Left ventricle myocardium inferior (tissue), 1 donor: ENCODE results near the gene TMEM200A. TPM values are rescaled to one million over a fixed set of nuclear protein-coding genes. Genes with fewer than 3 reads are reported as not detected.
A peak's percentile ranks its signal among the peaks of the same experiment; 100 is the strongest.

Source experiments
- DNase-seq: peaks from one replicate; pipeline ENCODE4 v3.0.0-alpha.2; 2020
- H3K27ac ChIP-seq: fragments of 200-600 bp; replicated peaks from 2 replicates; pipeline ENCODE4 v1.8.0; 2021
- H3K27me3 ChIP-seq: fragments of 200-600 bp; 2 replicates; pipeline ENCODE4 v1.8.0; 2021; ENCODE audit warnings: low read depth
- H3K36me3 ChIP-seq: fragments of 200-600 bp; 2 replicates; pipeline ENCODE4 v1.8.0; 2021
- H3K4me1 ChIP-seq: fragments of 200-600 bp; 2 replicates; pipeline ENCODE4 v1.8.0; 2021
- H3K4me3 ChIP-seq: fragments of 200-600 bp; 2 replicates; pipeline ENCODE4 v1.8.0; 2021; ENCODE audit warnings: mild to moderate bottlenecking, moderate library complexity
- H3K9me3 ChIP-seq: fragments of 200-600 bp; replicated peaks from 2 replicates; pipeline ENCODE4 v1.8.0; 2021
- CTCF ChIP-seq: fragments of 200-600 bp; IDR thresholded peaks from 2 replicates; pipeline ENCODE4 v1.8.0; 2021; ENCODE audit warnings: antibody characterized with exemption, mild to moderate bottlenecking, borderline replicate concordance
- intact Hi-C: fragments of 100-400 bp; cut with micrococcal nuclease; formaldehyde crosslinking; loops from one replicate; pipeline ENCODE4 v1.11.0; 2022
- long read RNA-seq: library from polyadenylated mRNA; unstranded; transcript quantifications from one replicate; pipeline ENCODE4 v2.0.0, GENCODE V29; 2021
- total RNA-seq: library from RNA; stranded (reverse); fragmentation: NEBNext Ultra II Directional; extraction: Animal tissue kit (Norgen Biotek cat#: 25700); gene quantifications from one replicate; pipeline ENCODE4 v1.2.1, GENCODE V29; 2021
- donor health status: DM: no; HTN: yes; CAD: no; lungs with severe emphysema.

The TMEM200A gene
- total RNA-seq, result not detected
- long read RNA-seq, result 0 reads

- Histone ChIP-seq H3K4me1 (peaks cover 18% of the 10 kb centered on the region), H3K27me3 (peaks cover 86% of the 10 kb centered on the region), H3K9me3 (no peaks in the 10 kb centered on the region), H3K36me3 (no peaks in the 10 kb centered on the region), H3K27ac (no peak within 1 kb of the TSS), H3K4me3 (peak within 1 kb of the TSS; percentile 65)
- intact Hi-C loops, result no loop called here
- TF ChIP-seq CTCF, result peak; percentile 51
- DNase-seq, result peak; percentile 22
These were observed at the start of gene TMEM200A for GRCh38 chr6:130365166-130366106. Gene TMEM200A, plus strand, starts transcription at chr6:130366017. Its CDS starts 74,406 bp downstream, at chr6:130440423.

GRCh38 chr6:130320908-130321307 is 44.9 kb upstream of the TMEM200A start:
- no peaks in the 10 kb centered on the region for H3K36me3 ChIP-seq
- H3K9me3 ChIP-seq, result no peaks in the 10 kb centered on the region
- intact Hi-C loops, result loop anchor here (5.0 kb wide), 2 partner anchors 376 to 551 kb away; no protein-coding TSS in a partner anchor
- H3K27me3 ChIP-seq, result peaks cover 7% of the 10 kb centered on the region
- no peak overlapping the region for H3K27ac ChIP-seq
- H3K4me3 ChIP-seq, result no peak overlapping the region
- no peaks in the 10 kb centered on the region for H3K4me1 ChIP-seq
- TF ChIP-seq CTCF, result no peak
- no peak for DNase-seq

- Histone ChIP-seq H3K27ac (no peak overlapping the region), H3K27me3 (peaks cover 2% of the 10 kb centered on the region), H3K4me1 (no peaks in the 10 kb centered on the region), H3K4me3 (no peak overlapping the region), H3K9me3 (no peaks in the 10 kb centered on the region), H3K36me3 (no peaks in the 10 kb centered on the region)
- DNase-seq, result no peak
- peak; percentile 86 for TF ChIP-seq CTCF
- intact Hi-C loops, result loop anchor here (5.0 kb wide), 2 partner anchors 375 to 550 kb away; no protein-coding TSS in a partner anchor
These were observed 43.0 kb upstream of the TMEM200A start for GRCh38 chr6:130322673-130323268.

GRCh38 chr6:130324657-130325056 is 41.2 kb upstream of the TMEM200A start:
- peaks cover 4% of the 10 kb centered on the region for H3K9me3 ChIP-seq
- H3K36me3 ChIP-seq, result no peaks in the 10 kb centered on the region
- intact Hi-C loops, result loop anchor here (5.0 kb wide), 2 partner anchors 373 to 548 kb away; no protein-coding TSS in a partner anchor
- no peak overlapping the region for H3K4me3 ChIP-seq
- TF ChIP-seq CTCF, result no peak
- DNase-seq, result no peak
- no peak overlapping the region for H3K27ac ChIP-seq
- no peaks in the 10 kb centered on the region for H3K27me3 ChIP-seq
- no peaks in the 10 kb centered on the region for H3K4me1 ChIP-seq

- TF ChIP-seq CTCF, result no peak
- intact Hi-C loops, result no loop called here
- no peak overlapping the region for H3K4me3 ChIP-seq
- H3K36me3 ChIP-seq, result no peaks in the 10 kb centered on the region
- no peaks in the 10 kb centered on the region for H3K27me3 ChIP-seq
- H3K9me3 ChIP-seq, result peaks cover 8% of the 10 kb centered on the region
- DNase-seq, result no peak
- no peaks in the 10 kb centered on the region for H3K4me1 ChIP-seq
- no peak overlapping the region for H3K27ac ChIP-seq
These were observed 39.3 kb upstream of the TMEM200A start for GRCh38 chr6:130326496-130326895.
